Stimulated activated CD8-positive, alpha-beta memory T cell treated with anti-CD3 and anti-CD28 coated beads, Interleukin-7, amount 100 ng/mL, for 48 hours (primary cell): ENCODE measurements around the gene ZDHHC7.

Experiments
- DNase-seq, 2 donors: peaks; one replicate each; pipeline ENCODE4 v3.0.0-alpha.2; 2020; ENCODE audit warnings: low read depth in 1 of 2; ENCODE audit errors: extremely low read depth in 1 of 2

The ZDHHC7 gene

DNA sequence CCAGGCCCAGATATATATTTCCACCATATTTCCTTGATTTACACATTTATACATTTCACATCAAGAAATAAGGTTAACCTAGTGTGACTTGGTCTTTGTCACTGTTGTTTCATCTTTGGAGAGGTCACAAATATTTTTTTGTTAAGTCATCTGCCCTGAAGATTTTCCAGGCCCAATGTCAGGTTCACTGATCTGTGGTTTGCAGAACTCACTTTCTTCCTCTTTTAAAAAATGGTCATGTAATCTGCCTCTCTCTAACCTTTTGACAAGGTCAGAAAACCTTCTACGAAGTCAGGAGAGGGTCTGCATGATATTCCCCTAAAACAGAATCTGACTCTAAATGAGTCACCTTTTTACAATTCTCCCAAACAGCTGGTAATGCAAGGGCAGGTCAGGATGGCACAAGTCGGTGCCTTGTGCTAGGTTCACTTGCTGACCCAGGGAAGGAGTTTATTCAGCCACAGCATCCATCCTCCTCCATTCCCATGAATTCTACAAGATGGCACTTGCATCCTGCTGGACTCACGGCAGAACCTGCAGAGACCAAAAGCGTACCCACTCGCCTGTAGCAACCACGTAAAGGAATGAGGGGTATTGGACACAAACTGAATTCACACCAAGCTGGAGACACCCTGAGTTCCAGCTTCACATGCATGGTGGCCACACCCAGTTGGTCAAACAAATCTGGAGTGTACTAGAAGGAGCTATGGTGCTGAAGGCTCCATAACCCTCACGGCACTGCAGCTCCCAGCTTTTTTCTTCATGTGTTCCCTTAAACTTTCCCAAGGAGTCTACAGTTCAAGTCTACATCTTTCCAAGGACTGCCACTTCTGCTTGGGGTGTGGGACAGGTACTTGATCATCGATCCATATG is 14.7 kb upstream of the ZDHHC7 start:
- DNase-seq = no peak

DNA sequence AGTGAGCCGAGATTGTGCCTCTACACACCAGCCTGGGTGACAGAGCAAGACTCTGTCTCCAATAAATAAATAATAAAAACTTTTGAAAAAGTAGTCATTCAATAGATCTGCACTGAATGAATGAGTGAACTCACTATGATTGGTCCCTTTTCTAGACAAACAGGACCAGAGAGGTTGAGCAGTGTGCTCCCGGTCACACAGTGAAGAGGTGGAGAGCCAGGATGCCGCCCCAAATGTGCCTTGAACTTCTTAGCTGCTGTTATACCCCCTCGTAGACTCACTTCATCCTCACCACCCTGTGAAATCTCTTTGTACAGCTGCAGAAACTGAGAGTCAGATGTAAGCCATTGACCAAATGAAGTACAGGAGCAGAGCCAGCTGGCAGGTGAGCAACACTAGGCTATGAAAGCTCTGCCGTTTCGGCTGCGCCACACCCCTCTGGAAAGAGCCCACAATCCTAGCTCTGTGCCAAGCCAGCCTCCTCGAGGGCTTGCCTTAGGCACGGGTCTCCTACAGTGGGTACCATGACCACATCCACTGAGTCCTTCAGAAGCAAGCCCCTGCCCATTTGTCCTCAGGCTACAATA is 8.4 kb upstream of the ZDHHC7 start:
- DNase-seq = no peak

DNA sequence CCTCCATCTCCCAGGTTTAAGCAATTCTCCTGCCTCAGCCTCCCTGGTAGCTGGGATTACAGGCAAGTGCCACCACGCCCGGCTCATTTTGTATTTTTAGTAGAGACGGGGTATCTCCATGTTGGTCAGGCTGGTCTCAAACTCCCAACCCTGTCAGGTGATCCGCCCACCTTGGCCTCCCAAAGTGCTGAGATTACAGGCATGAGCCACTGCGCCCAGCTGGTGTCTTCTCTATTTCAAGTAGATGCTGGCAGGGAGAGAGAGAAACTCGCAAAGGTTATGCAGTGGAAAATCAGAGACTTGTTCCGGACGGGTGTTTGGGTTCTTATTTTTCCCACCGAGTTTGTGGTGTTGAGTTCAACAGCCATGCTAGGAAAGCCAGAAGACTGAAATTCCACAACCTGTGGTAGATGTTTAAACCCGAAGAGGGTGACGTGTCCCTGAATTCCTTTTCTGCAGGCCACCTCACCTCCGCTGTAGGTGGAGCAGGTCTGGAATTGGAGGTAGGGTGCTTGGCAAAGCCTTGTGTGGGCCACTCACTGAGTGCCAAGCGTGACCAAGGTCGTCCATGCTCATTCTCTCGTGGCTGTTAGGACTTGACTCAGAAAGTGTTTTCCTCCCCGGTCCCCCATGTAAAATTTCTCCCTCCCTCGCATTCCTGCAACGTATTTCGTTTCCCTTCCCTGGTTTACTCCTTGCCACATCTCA is 7.3 kb upstream of the ZDHHC7 start:
- no peak for DNase-seq

DNA sequence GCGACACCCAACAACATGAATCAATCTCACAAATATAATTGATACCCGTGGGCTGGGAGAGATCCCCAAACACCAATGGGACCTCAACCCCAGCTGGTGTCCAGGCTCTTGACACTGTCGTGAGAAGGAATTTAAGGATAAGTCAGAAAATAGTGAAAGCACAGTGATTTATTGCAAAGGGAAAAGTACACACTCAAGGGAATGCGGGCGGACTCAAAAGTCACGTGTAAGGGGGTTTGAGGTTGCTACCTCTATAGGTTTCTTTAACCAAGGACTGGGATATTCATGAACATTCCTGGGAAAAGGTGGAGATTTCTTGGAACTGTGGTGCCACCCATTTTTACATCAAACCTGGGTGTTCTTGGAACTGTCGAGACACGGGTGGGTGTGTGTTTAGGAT is 6.3 kb upstream of the ZDHHC7 start:
- DNase-seq = no peak

DNA sequence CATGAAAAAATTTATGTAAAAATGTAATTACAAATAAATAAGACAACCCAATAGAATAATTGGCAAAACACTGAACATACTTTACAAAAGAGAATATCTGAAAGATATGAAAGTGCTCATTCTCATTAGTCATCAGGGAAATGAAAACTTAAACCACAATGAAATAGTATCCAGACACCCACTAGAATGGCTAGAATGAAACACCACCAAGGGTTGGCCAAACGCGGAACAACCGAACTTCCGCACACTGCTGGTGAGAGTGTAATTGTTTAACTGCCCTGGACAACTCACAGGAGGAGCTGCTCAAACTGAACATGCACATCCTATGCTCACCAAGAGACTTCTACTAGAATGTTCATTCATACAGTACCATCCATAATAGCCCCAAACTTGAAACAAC is 5.8 kb upstream of the ZDHHC7 start:
- no peak for DNase-seq

DNA sequence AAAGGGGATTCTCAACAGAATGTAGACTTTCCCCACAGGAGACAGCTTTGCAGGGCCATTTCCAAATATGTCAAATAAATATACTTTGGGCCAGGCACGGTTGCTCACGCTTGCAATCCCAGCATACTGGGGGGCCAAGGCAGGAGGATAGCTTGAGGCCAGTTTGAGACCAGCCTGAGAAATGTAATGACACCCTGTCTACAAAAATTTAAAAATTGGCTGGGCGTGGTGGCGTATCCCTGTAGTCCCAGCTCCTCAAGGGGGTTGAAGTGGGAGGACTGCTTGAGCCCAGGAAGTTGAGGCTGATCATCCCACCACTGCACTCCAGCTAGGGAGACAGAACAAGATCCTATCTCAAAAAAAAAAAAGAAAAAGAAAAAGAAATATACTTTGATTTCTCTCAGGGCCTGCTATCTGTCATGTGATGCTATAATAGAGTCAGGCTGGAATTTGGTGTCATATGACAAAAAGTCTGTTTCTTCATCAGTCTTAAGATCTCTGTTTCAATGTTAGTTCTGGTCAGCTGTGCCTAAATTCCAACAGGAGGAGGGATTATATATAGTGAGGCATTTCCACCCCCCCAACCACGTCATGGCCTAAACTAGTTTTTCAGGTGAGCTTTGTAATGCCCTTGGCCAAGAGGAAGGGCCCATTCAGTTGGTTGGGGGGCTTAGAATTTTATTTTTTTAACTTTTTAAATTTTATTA is 4.3 kb upstream of the ZDHHC7 start:
- no peak for DNase-seq

DNA sequence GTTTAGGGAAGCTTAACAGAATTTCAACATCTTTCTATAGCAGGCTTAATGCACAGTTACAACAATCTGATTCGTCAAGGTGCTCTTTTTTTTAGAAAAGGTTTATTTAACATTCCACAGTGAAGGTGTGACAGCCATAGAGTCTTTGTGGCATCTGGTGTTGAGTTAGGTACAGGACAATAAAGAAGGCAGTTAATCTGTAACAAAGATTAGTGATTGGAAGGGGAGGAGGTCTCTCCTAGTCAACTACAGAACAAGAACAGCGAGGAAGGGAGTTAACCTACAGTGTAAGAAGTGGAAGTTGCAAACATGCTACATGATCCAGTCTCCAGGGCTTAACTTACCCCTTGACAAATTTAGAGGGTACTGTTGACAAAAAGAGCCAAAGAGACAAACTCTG is 3.0 kb upstream of the ZDHHC7 start:
- no peak for DNase-seq

DNA sequence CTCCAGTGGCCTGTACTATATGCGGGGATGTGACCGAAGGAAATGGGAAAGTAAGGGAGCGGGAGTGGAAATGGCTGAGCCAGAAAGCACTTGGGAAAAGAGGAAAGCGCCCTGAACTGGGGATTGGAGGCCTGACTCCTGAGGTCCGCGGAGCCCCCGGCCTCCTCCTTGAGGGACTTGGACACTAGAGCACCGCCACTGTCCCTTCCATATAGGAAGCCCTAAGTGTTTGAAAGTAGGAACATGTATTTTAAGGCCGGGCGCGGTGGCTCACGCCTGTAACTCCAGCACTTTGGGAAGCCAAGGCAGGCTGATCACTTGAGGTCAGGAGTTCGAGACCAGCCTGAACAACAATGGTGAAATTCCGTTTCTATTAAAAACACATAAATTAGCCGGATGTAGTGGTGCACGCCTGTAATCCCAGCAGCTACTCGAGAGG is 530 bp upstream of the ZDHHC7 start:
- DNase-seq = no peak

DNA sequence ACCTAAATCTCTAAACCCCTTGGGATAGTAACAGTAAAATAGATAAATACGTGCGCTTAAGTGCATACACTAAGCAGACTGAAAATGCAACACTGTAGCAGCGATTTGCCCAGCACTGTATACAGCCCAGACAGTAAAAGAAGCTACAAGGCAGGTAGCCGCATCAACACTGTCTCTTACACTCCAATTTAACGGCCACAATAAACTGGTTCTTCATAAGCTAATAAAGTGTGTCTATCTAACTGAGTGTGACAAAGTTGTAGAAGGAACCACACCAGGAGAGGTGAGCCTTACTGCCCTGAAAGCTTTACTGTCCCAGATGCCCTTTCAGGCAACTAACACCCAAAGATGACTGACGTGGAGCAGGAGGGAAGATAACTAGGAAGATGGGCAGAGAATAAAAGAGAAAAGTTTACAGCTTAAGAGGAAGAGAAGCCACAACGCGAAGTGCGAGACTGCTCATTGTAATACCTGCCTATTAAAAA is 847 bp downstream of the ZDHHC7 start:
- no peak for DNase-seq

DNA sequence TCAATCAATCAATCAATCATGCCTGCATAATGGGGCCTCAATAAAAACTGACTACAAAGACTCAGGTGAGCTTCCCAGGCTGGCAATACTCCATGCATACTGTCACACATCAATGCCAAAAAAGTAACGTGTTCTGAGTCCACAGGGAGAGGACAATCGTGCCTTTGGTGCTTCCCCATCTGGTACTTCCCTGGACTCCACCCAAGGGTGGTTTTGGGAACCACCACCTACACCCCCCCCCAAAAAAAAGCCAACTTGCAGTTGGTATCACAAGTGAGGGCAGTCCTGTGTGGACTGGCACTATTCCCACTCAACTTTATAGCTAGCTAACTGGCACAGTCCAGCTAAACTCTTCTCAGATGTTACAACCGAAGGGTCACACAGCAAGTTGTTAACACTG is 3.1 kb downstream of the ZDHHC7 start:
- no peak for DNase-seq

DNA sequence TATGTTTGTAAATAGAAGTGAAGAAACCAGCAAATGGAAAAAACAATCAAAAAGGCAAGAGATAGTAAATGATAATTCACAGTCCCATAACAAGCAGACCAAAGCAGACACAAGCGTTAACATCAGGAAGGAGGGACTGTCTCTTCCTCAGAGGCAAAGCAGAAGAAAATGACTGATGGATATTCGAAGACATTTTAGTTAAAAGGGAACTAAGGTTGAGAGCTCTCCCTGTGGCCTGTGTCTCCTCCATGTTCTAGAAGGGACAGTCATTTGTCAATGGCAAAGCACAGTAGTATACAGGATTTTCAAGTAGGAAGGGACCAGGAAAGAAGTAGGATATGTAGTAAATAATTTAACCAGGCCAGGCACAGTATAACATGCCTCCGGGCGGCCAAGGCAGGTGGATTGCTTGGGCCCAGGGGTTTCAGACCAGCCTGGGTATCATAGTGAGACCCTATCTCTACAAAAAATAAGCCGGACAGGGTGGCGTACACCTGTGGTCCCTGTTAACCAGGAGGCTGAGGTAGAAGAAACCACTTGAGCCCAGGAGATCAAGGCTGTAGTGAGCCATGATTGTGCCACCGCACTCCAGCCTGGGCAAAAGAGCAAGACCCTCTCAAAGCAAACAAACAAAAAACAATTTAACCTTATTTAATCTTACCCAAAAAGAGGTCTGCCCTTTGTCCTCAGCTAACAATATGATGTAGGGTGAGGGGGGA is 3.7 kb downstream of the ZDHHC7 start:
- DNase-seq = no peak

DNA sequence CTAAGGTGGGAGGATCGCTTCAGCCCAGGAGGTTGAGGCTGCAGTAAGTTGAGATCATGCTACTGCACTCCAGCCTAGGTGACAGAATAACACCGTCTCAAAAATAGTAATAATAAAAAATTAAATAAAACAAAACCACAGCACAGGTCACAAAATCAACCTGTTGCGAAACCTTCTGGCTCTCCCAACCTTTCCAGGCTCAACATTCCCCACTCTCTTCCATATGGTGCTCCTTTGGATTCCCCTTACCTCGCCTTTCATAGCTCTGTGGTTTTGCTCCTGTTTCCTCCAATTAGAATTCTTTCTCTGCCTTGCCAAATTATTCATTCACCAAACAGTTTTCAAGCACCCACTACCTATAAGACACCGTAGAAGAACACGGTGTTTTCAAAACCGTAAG is 4.7 kb downstream of the ZDHHC7 start:
- DNase-seq = no peak

DNA sequence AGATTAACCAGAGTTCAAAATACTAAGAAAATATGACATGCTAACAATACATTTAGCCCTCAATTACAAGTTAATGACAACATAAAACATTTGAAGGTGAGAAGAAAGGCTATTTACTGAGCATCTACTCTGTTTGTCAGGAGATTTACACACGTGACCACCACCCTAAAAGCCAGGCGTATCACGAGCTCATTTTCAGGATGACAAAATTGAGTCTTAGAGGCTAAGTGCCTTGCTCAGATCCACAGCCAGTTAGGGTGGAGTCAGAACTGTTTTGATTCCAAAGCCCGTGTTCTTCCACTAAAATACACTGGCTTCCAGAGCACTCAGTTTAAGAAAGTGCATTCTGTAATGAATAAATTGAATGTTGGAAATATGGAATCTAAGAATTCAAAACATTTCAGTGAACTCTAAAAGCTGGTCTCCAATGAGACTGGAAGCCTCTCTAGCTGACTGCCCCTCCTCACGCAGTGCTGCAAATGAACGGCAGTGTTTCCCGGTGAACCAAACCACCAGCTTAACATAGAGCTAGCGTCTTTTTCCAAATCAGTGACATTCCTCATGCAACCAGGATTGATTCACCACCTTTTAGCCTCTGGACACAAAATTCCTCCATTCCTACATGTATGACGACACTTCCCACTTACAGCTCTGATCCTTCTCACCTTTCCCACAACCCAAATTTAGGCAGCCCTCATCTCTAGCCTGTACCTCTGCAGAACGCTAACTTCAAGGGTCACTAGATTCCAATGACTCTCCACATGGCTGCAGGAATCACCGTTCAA is 5.9 kb downstream of the ZDHHC7 start:
- DNase-seq = no peak

DNA sequence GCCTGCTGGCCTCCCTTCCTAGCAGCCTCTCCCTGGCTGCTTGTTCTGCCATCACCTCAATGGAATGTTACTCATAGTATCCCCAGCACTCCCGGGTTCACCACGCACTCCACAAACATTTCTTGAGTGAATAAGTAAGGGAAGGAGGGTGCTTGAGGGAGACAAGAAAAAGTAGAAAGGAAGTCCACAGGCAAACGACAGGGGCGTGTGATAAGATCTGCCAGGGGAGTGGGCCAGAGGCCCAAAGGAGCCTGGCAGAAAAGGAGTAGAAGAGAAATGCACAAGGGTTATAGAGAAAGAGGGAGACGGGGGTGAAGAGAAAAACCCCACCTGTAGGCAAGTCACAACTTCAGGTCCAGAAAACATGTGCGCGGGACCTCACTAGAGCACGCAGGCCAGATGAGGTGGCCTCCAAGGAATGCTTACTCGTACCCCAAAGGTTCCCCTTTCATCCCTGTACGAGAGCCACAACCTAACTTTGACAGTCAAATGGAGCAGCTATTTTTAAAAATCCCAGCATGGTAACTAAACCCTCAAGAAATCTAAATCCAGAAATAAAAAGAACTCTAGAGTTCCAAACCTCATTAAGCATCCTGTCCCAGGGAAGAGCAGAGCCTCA is 6.6 kb downstream of the ZDHHC7 start:
- DNase-seq = no peak

DNA sequence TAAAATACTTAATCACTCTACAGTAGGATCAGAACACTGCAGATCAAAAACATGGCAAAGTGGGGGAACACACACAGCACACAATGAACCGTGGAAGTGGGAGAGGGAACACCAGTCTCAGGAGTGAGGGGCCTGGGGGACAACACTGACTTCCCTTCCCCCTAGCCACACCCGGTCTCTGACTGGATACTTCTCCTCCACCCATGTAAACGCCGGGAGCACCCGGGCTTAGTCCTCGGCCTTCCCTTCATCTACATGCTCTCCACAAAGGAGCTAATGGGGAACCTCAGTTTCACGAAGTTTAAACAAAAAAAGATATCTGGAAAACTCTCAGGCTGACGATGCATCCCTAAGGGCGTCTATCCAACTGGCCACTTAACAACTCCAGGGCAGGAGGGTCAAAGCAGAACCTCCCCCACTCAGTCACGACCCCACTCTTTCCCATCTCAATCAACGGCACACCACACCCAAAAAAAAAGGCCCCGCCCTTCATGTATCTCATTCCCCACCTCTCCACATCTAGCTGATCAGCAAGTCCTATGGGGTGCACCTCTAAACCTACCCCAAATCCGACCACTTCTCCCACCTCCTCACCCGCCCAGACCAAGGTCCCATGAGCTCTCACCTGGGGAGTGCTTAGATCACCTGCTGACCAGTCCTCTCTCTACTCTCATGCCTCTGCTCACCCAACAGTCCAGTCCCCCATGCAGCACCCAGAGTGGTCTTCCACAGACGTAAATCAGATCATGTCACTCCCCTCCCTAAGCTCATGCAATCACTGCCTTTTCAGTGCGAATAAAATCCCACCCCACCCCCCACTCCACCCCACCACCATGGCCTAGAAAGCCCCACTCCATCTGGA is 7.4 kb downstream of the ZDHHC7 start:
- DNase-seq = no peak

DNA sequence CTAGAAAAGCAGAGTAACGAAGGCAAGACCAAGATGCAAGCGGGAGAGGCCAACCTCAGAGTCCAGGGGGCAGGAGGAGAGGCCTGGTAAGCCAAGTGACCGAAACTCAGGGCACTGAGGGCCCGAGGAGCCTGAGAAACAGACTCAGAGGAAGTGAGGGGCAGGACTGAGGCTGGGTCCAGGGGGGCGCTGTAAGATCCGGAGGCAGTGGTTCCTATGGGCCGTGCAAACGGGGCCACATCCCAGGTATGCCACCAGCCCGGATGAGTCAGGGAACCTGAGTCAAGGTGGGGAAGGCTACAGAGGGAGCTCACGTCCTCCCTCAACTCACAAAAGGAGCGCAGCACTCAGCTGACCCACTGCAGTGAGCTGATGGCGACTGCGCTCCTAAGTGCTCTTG is 8.3 kb downstream of the ZDHHC7 start:
- no peak for DNase-seq

DNA sequence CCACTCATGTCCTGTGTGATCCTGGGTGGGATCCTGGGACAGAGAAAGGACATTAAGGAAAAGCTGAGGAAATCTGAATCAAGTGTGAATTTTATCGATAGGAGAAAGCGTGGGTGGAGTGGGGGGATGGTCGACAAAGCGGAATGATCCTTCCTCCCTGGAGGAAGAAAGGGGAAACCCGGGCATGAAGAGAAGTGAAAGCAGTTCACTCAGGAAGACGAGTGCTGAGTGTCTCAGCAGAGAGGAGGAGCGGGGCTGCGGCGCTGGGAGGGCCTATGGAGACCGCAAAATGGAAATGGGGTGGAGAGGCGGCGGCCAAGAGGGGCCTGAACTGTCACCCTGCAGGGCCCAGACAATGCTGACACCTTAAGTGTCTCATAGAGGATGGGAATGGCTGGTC is 8.7 kb downstream of the ZDHHC7 start:
- no peak for DNase-seq

DNA sequence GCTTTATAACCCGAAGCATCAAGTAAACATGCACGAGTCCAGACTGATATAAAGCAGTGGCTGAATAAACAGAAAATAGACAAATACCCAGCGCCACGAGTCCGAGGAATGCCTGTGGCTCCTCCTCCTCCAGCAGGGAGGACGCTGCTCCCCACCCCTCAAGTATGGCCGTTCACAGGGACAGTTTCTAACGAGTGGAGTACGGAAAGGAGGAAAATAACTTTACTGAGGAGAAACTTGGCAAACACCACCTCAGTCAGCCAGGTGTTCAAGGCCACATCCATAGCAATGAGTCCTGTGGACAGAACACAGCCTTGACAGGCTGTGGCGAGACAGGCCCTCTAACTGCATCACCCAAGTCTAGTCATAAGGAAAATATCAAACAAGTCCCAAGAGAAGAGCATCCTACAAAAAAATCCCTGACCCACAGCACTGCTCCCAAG is 9.2 kb downstream of the ZDHHC7 start:
- no peak for DNase-seq
